Neural progenitor cell (in vitro differentiated cells): Measurements from ENCODE around the gene JMJD4. TPM values are rescaled to one million over a fixed set of nuclear protein-coding genes. Genes with fewer than 3 reads are reported as not detected.

ENCODE experiments used
- DNase-seq: peaks from one replicate; pipeline ENCODE4 v3.0.0-alpha.2; 2016; ENCODE audit warnings: low spot score
- H2AFZ ChIP-seq: fragments of 200-600 bp; sonication (generic); replicated peaks from 2 replicates; pipeline ENCODE4 v1.6.1; 2016; ENCODE audit warnings: antibody characterized with exemption
- H3F3A ChIP-seq: fragments of 200-600 bp; sonication (generic); 2 replicates; pipeline ENCODE4 v1.6.1; 2016; ENCODE audit warnings: antibody characterized with exemption, low read depth
- H3K27ac ChIP-seq: fragments of 200-600 bp; sonication (generic); 2 replicates; pipeline ENCODE4 v1.5.1; 2016; ENCODE audit warnings: mild to moderate bottlenecking
- H3K27me3 ChIP-seq: fragments of 200-600 bp; sonication (generic); 2 replicates; pipeline ENCODE4 v1.6.1; 2016; ENCODE audit warnings: mild to moderate bottlenecking, moderate library complexity
- H3K36me3 ChIP-seq: fragments of 200-600 bp; sonication (generic); 2 replicates; pipeline ENCODE4 v1.5.1; 2016
- H3K4me1 ChIP-seq: fragments of 200-600 bp; sonication (generic); 2 replicates; pipeline ENCODE4 v1.6.1; 2016; ENCODE audit warnings: mixed run types
- H3K4me2 ChIP-seq: fragments of 200-600 bp; sonication (generic); 2 replicates; pipeline ENCODE4 v1.6.1; 2016
- H3K4me3 ChIP-seq: fragments of 200-600 bp; sonication (generic); 2 replicates; pipeline ENCODE4 v1.5.1; 2016
- H3K79me2 ChIP-seq: fragments of 200-600 bp; sonication (generic); 2 replicates; pipeline ENCODE4 v1.6.1; 2016; ENCODE audit warnings: low read depth
- H3K9ac ChIP-seq: fragments of 200-600 bp; sonication (generic); 2 replicates; pipeline ENCODE4 v1.6.1; 2016
- H3K9me3 ChIP-seq: fragments of 200-600 bp; sonication (generic); 2 replicates; pipeline ENCODE4 v1.5.1; 2016; ENCODE audit warnings: low read depth
- H4K20me1 ChIP-seq: fragments of 200-600 bp; sonication (generic); 2 replicates; pipeline ENCODE4 v1.6.1; 2016; ENCODE audit warnings: low read depth
- H3K27ac Mint-ChIP-seq: 3 replicates; pipeline ENCODE4 v1.8.0; 2021; ENCODE audit warnings: mixed read lengths
- H3K27me3 Mint-ChIP-seq: 2 replicates; pipeline ENCODE4 v1.8.0; 2022; ENCODE audit warnings: low read depth, mild to moderate bottlenecking, inconsistent platforms, moderate library complexity, mixed read lengths; ENCODE audit not compliant: insufficient read depth
- H3K36me3 Mint-ChIP-seq: 3 replicates; pipeline ENCODE4 v1.8.0; 2021; ENCODE audit warnings: mixed read lengths
- H3K4me1 Mint-ChIP-seq: 3 replicates; pipeline ENCODE4 v1.8.0; 2021; ENCODE audit warnings: mixed read lengths
- H3K4me3 Mint-ChIP-seq: 3 replicates; pipeline ENCODE4 v1.8.0; 2021; ENCODE audit warnings: mild to moderate bottlenecking, moderate library complexity, mixed read lengths
- H3K9me3 Mint-ChIP-seq: 3 replicates; pipeline ENCODE4 v1.8.0; 2020; ENCODE audit warnings: mixed read lengths
- CTCF ChIP-seq: fragments of 200-600 bp; sonication (generic); IDR thresholded peaks from 2 replicates; pipeline ENCODE4 v1.5.1; 2017; ENCODE audit warnings: antibody characterized with exemption, mild to moderate bottlenecking
- EZH2 ChIP-seq: fragments of 200-600 bp; sonication (generic); IDR thresholded peaks from 2 replicates; pipeline ENCODE4 v1.6.1; 2017; ENCODE audit warnings: antibody characterized with exemption, mild to moderate bottlenecking, moderate library complexity
- EZH2phosphoT487 ChIP-seq: fragments of 200-600 bp; sonication (generic); IDR thresholded peaks from 2 replicates; pipeline ENCODE4 v1.6.1; 2017; ENCODE audit warnings: antibody characterized with exemption
- total RNA-seq: library from RNA; depleted of rRNA; stranded (reverse); fragments of >200 nt; gene quantifications from 2 replicates; pipeline ENCODE4 v1.2.3, GENCODE V29; 2015; ENCODE audit warnings: low replicate concordance

The JMJD4 gene
- total RNA-seq, 1 donor from 2014 or later = 7.5 TPM

- H3K4me2 ChIP-seq = no peak overlapping the region
- no peak for DNase-seq
- Mint-ChIP-seq H3K27me3 (peaks cover 2% of the 10 kb centered on the region), H3K27ac (no peak overlapping the region), H3K4me3 (no peak overlapping the region), H3K9me3 (no peaks in the 10 kb centered on the region), H3K4me1 (no peaks in the 10 kb centered on the region), H3K36me3 (peaks cover 11% of the 10 kb centered on the region)
- no peak overlapping the region for H3K27ac ChIP-seq
- no peak overlapping the region for H2AFZ ChIP-seq
- peaks cover 2% of the 10 kb centered on the region for H3K79me2 ChIP-seq
- no peaks in the 10 kb centered on the region for H3K36me3 ChIP-seq
- no peaks in the 10 kb centered on the region for H3K27me3 ChIP-seq
- H3K9ac ChIP-seq = no peak overlapping the region
- no peaks in the 10 kb centered on the region for H3K4me1 ChIP-seq
- H3K9me3 ChIP-seq = no peaks in the 10 kb centered on the region
- H4K20me1 ChIP-seq = peaks cover 13% of the 10 kb centered on the region
- no peaks in the 10 kb centered on the region for H3F3A ChIP-seq
- TF ChIP-seq EZH2phosphoT487 = no peak
- TF ChIP-seq CTCF = no peak
- no peak for TF ChIP-seq EZH2
- no peak overlapping the region for H3K4me3 ChIP-seq
These were observed 34.2 kb upstream of the JMJD4 start for GRCh38 chr1:227769047-227769935.

GRCh38 chr1:227768640-227769039 is 33.5 kb upstream of the JMJD4 start:
- Histone ChIP-seq H3K79me2 (peaks cover 8% of the 10 kb centered on the region), H3K9ac (no peak overlapping the region), H3K27me3 (no peaks in the 10 kb centered on the region), H3K4me1 (no peaks in the 10 kb centered on the region), H4K20me1 (peaks cover 19% of the 10 kb centered on the region), H3K4me2 (no peak overlapping the region), H3F3A (no peaks in the 10 kb centered on the region), H2AFZ (no peak overlapping the region), H3K9me3 (no peaks in the 10 kb centered on the region), H3K4me3 (no peak overlapping the region), H3K36me3 (no peaks in the 10 kb centered on the region), H3K27ac (no peak overlapping the region)
- Mint-ChIP-seq H3K4me3 (no peak overlapping the region), H3K27ac (peak overlapping the region; percentile 21), H3K9me3 (no peaks in the 10 kb centered on the region), H3K4me1 (no peaks in the 10 kb centered on the region), H3K36me3 (peaks cover 11% of the 10 kb centered on the region), H3K27me3 (peaks cover 2% of the 10 kb centered on the region)
- TF ChIP-seq EZH2phosphoT487 = no peak
- no peak for TF ChIP-seq CTCF
- no peak for TF ChIP-seq EZH2
- DNase-seq = no peak

- Histone ChIP-seq H3K4me2 (no peak overlapping the region), H3K27me3 (no peaks in the 10 kb centered on the region), H4K20me1 (peaks cover 25% of the 10 kb centered on the region), H3K4me1 (no peaks in the 10 kb centered on the region), H3K36me3 (no peaks in the 10 kb centered on the region), H2AFZ (no peak overlapping the region), H3F3A (no peaks in the 10 kb centered on the region), H3K4me3 (no peak overlapping the region), H3K79me2 (peaks cover 14% of the 10 kb centered on the region), H3K9me3 (no peaks in the 10 kb centered on the region), H3K9ac (no peak overlapping the region), H3K27ac (no peak overlapping the region)
- DNase-seq = no peak
- Mint-ChIP-seq H3K4me1 (no peaks in the 10 kb centered on the region), H3K36me3 (peaks cover 11% of the 10 kb centered on the region), H3K27ac (no peak overlapping the region), H3K9me3 (no peaks in the 10 kb centered on the region), H3K4me3 (no peak overlapping the region), H3K27me3 (peaks cover 2% of the 10 kb centered on the region)
- TF ChIP-seq EZH2phosphoT487 (no peak), EZH2 (no peak), CTCF (no peak)
These were observed 33.0 kb upstream of the JMJD4 start for GRCh38 chr1:227768125-227768439.
